Esophagus squamous epithelium (tissue), 5 donors: ENCODE measurements around the gene PTGES. TPM values are rescaled to one million over a fixed set of nuclear protein-coding genes. Genes with fewer than 3 reads are reported as not detected.

Experiments
- DNase-seq: peaks from one replicate; lab custom pipeline; 2025; lab: John Stamatoyannopoulos, UW
- H3K27ac ChIP-seq, 4 donors: fragments of 200-600 bp; sonication (generic); one replicate each; pipeline ENCODE4 v1.5.1; 2016 to 2019; ENCODE audit warnings: mild to moderate bottlenecking in 1 of 4
- H3K27me3 ChIP-seq, 4 donors: fragments of 200-600 bp; sonication (generic); 1 replicate in 3 of 4; 2 replicates in 1 of 4; pipeline versions ENCODE4 v1.5.1 to v1.6.0; 2017 to 2021; ENCODE audit warnings: antibody characterized with exemption in 1 of 4
- H3K36me3 ChIP-seq, 3 donors: fragments of 200-600 bp; sonication (generic); one replicate each; pipeline ENCODE4 v1.5.1; 2016 to 2019
- H3K4me1 ChIP-seq, 3 donors: fragments of 200-600 bp; sonication (generic); one replicate each; pipeline ENCODE4 v1.5.1; 2017 to 2019
- H3K4me3 ChIP-seq, 4 donors: fragments of 200-600 bp; sonication (generic); 1 replicate in 3 of 4; 2 replicates in 1 of 4; pipeline ENCODE4 v1.5.1; 2016 to 2019; ENCODE audit warnings: mild to moderate bottlenecking in 2 of 4, moderate library complexity in 1 of 4
- H3K9me3 ChIP-seq, 3 donors: fragments of 200-600 bp; sonication (generic); one replicate each; pipeline ENCODE4 v1.5.1; 2016 to 2019
- POLR2A ChIP-seq, 4 donors: fragments of 450-650 bp; IDR thresholded peaks; one replicate each; pipeline ENCODE4 v1.6.1; 2017; ENCODE audit warnings: antibody characterized with exemption in 4 of 4, mild to moderate bottlenecking in 4 of 4, moderate library complexity in 3 of 4
- WGBS, 2 donors: methylation state at CpG; one replicate each; pipeline ENCODE4 v1.1.5; 2018; 5-methylcytosine and 5-hydroxymethylcytosine counted together
- intact Hi-C: fragments of 100-400 bp; cut with DNase I; formaldehyde crosslinking; loops from one replicate; pipeline ENCODE4 v1.15.0; 2022
- total RNA-seq, 4 donors: library from RNA; depleted of rRNA; stranded (reverse); fragments of >200 nt; gene quantifications; one replicate each; pipeline ENCODE4 v1.1.0, GENCODE V29; 2016
- TF ChIP-seq, protein P1 (sequence below), 6 experiments: fragments of 450-650 bp in 4 of 6; fragments of 200-600 bp in 2 of 6; sonication (generic) in 2 of 6; IDR thresholded peaks; one replicate each; pipeline ENCODE4 v1.5.1; 2016 to 2019; ENCODE audit warnings: antibody characterized with exemption in 6 of 6, mild to moderate bottlenecking in 4 of 6, moderate library complexity in 4 of 6
- donor health status: DM: yes; HTN: yes; CAD: no.

Gene PTGES
- total RNA-seq, 4 donors from 2014 or later = 5.6 to 31.2 (median 14.9) TPM

DNA sequence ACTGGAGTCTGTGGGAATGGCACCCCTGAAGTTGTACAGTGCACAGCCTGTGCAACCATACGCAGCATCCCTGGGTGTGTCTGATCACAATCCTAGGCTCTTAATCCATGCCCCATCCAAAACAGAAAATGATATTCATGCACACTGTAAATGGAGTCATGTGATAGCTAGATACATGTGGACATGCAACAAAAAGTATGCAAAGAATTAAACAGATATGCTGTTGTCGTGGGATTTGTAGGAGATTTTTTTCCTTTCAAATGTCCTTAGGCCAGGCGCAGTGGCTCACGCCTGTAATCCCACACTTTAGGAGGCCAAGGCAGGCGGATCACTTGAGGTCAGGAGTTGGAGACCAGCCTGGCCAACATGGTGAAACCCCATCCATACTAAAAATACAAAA is 51.3 kb downstream of the PTGES start:
- DNase-seq = no peak
- peaks cover 0 to 33% (median 0%) of the 10 kb centered on the region in 4 donors for H3K27me3 ChIP-seq
- WGBS, 2 donors = 62 to 72% methylated on average over 5 of the region's 5 CpGs
- H3K4me1 ChIP-seq = peaks cover 22 to 54% (median 39%) of the 10 kb centered on the region in 3 donors
- intact Hi-C loops = no loop called here
- TF ChIP-seq, protein P1, sequence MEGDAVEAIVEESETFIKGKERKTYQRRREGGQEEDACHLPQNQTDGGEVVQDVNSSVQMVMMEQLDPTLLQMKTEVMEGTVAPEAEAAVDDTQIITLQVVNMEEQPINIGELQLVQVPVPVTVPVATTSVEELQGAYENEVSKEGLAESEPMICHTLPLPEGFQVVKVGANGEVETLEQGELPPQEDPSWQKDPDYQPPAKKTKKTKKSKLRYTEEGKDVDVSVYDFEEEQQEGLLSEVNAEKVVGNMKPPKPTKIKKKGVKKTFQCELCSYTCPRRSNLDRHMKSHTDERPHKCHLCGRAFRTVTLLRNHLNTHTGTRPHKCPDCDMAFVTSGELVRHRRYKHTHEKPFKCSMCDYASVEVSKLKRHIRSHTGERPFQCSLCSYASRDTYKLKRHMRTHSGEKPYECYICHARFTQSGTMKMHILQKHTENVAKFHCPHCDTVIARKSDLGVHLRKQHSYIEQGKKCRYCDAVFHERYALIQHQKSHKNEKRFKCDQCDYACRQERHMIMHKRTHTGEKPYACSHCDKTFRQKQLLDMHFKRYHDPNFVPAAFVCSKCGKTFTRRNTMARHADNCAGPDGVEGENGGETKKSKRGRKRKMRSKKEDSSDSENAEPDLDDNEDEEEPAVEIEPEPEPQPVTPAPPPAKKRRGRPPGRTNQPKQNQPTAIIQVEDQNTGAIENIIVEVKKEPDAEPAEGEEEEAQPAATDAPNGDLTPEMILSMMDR (IDR thresholded peaks at IDR 0.05) = no peak
- TF ChIP-seq POLR2A (IDR thresholded peaks at IDR 0.05) = no peak
- peak overlapping the region in 1 of 4 donors; percentile 61 for H3K27ac ChIP-seq
- H3K4me3 ChIP-seq = no peak overlapping the region
- H3K9me3 ChIP-seq = no peaks in the 10 kb centered on the region
- no peaks in the 10 kb centered on the region for H3K36me3 ChIP-seq

- no peaks in the 10 kb centered on the region for H3K36me3 ChIP-seq
- peaks cover 22 to 59% (median 40%) of the 10 kb centered on the region in 3 donors for H3K4me1 ChIP-seq
- TF ChIP-seq, protein P1 (IDR thresholded peaks at IDR 0.05) = no peak
- no peak for TF ChIP-seq POLR2A (IDR thresholded peaks at IDR 0.05)
- intact Hi-C loops = no loop called here
- H3K27ac ChIP-seq = no peak overlapping the region
- H3K27me3 ChIP-seq = peaks cover 0 to 38% (median 0%) of the 10 kb centered on the region in 4 donors
- no peak for DNase-seq
- H3K4me3 ChIP-seq = no peak overlapping the region
- 75 to 80% methylated on average over 11 of the region's 11 CpGs for WGBS, 2 donors
- H3K9me3 ChIP-seq = no peaks in the 10 kb centered on the region
These were observed 51.8 kb downstream of the PTGES start for GRCh38 chr9:129701054-129701453.

DNA sequence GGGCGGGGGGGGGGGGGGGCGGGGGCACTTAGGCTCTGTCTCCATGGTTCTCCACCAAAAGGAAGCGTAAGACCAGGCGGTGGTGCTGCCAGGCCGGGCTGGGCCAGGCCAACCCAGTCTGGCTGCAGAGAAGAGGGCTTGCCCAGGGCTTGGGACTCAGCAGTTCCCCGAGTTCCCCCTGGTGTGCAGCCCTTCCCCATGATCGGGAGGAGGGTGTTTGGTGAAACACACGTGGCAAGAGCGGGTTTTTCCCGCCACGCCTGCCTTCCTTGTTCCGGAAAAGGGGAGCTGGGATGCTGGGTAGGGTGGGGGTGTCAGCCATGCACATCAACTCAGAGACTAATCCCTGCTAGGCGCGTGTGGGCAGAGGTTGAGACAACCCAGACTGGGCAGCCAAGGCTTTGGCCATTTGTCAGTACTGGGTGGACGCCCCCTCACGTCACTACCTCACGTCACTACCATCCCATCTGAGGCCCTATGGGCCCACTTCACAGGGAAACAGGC is 54.5 kb downstream of the PTGES start:
- H3K27ac ChIP-seq = peak overlapping the region; percentile 69 to 91 (median 78)
- H3K27me3 ChIP-seq = peaks cover 0 to 53% (median 0%) of the 10 kb centered on the region in 4 donors
- H3K9me3 ChIP-seq = no peaks in the 10 kb centered on the region
- peaks cover 22 to 47% (median 31%) of the 10 kb centered on the region in 3 donors for H3K4me1 ChIP-seq
- intact Hi-C loops = no loop called here
- 11 to 100% methylated on average over 1 to 3 of the region's 17 CpGs for WGBS, 2 donors
- H3K36me3 ChIP-seq = no peaks in the 10 kb centered on the region
- peak overlapping the region in 3 of 4 donors; percentile 44 to 73 (median 51) for H3K4me3 ChIP-seq
- no peak for DNase-seq
- TF ChIP-seq, protein P1 (IDR thresholded peaks at IDR 0.05) = no peak
- no peak for TF ChIP-seq POLR2A (IDR thresholded peaks at IDR 0.05)

DNA sequence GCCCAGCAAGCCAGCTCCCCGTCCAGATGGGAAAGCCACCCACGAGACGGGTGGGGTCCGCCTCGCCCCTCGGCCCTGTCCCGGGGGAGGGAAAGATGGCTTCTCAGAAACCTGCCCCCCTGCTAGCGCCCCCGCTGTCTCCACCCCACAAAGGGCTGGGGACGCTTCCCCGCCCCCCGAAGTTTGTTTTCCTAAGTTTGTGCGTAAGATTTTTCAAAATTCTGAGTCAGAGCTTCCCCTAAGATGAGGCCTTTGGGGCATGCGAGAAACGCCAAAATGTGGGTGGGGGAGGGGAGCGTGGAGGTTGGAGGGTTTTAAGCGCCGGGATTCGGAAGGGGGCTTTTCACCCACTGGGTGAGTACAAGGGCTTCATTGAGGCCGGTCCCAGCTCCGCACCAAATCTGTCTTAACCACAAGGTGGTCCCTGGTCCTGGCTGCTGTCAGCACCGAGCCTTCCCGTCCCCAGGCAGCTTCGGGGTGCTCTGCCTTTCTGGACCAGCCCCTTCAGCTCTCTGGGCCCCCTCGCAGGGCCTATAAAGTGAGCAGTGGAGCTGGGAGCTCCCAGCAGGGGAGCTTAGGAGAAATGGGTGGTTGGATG is 55.1 kb downstream of the PTGES start:
- H3K27ac ChIP-seq = peak overlapping the region; percentile 69 to 91 (median 78)
- peaks cover 22 to 41% (median 26%) of the 10 kb centered on the region in 3 donors for H3K4me1 ChIP-seq
- no peaks in the 10 kb centered on the region for H3K9me3 ChIP-seq
- H3K36me3 ChIP-seq = no peaks in the 10 kb centered on the region
- intact Hi-C loops = no loop called here
- 2% methylated on average over 7 of the region's 25 CpGs; no CpG with 5 or more reads in 1 of the 2 donors for WGBS, 2 donors
- TF ChIP-seq, protein P1 (IDR thresholded peaks at IDR 0.05) = no peak
- TF ChIP-seq POLR2A (IDR thresholded peaks at IDR 0.05) = no peak
- DNase-seq = no peak
- peaks cover 0 to 53% (median 0%) of the 10 kb centered on the region in 4 donors for H3K27me3 ChIP-seq
- peak overlapping the region; percentile 31 to 73 (median 48) for H3K4me3 ChIP-seq

DNA sequence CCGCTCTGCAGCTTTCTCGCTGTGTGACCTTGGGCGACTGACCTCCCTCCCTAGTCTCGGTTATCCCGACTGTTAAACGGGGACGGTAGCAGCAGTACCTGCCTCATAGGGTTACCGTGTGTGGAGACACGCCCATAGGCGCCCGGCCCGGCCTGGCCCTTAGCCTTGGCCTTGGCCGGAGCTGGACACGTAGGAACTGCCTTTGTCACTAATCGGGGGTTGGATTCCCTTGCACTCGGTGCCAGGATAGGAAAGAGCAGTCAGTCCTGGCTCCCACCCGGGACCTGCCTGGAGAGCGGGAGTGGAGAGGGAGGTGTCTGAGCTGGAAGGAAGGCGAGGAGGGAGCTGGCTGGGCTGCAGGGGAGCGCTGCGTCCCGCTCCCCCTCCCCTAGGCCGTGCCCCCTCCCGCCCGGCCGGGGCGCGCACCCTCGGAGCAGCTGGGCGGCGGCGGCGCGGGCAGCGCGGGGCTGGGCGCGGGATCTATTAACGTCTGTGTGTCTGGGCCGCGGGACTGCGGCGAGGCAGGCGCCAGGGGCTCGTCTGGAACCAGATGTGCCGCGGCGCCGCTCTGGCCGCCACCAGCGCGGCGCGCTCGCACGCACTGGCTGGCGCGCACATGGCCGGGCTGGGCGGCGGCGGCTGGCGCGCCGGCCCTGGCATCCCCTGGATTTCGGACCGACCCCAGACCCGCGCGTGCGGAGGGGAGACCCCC is 55.7 kb downstream of the PTGES start:
- WGBS, 2 donors = 16 to 22% methylated on average over 11 to 14 of the region's 71 CpGs
- intact Hi-C loops = no loop called here
- no peaks in the 10 kb centered on the region for H3K36me3 ChIP-seq
- DNase-seq = no peak
- H3K4me1 ChIP-seq = peaks cover 20 to 34% (median 22%) of the 10 kb centered on the region in 3 donors
- TF ChIP-seq, protein P1 (IDR thresholded peaks at IDR 0.05) = no peak
- peak in 1 of 4 donors; percentile 2 for TF ChIP-seq POLR2A (IDR thresholded peaks at IDR 0.05)
- H3K27me3 ChIP-seq = peaks cover 0 to 53% (median 0%) of the 10 kb centered on the region in 4 donors
- peak overlapping the region; percentile 31 to 73 (median 48) for H3K4me3 ChIP-seq
- H3K9me3 ChIP-seq = no peaks in the 10 kb centered on the region
- H3K27ac ChIP-seq = peak overlapping the region; percentile 69 to 91 (median 78)
